Esophagus squamous epithelium (tissue), 4 donors: ENCODE measurements around the gene ZCCHC7.

Source experiments
- CTCF ChIP-seq, 6 experiments: fragments of 450-650 bp in 4 of 6; fragments of 200-600 bp in 2 of 6; sonication (generic) in 2 of 6; IDR thresholded peaks; one replicate each; pipeline ENCODE4 v1.5.1; 2016 to 2019; ENCODE audit warnings: antibody characterized with exemption in 6 of 6, mild to moderate bottlenecking in 4 of 6, moderate library complexity in 4 of 6
- POLR2A ChIP-seq, 4 donors: fragments of 450-650 bp; IDR thresholded peaks; one replicate each; pipeline ENCODE4 v1.6.1; 2017; ENCODE audit warnings: antibody characterized with exemption in 4 of 4, mild to moderate bottlenecking in 4 of 4, moderate library complexity in 3 of 4

- no peak for TF ChIP-seq CTCF (IDR thresholded peaks at IDR 0.05)
- no peak for TF ChIP-seq POLR2A (IDR thresholded peaks at IDR 0.05)
Measured at GRCh38 chr9:37300620-37301019, 180.2 kb downstream of the ZCCHC7 start.
